Upper lobe of right lung (tissue), 1 donor: ENCODE measurements around the gene OPTC. TPM values are rescaled to one million over a fixed set of nuclear protein-coding genes. Genes with fewer than 3 reads are reported as not detected.

Experiments used
- ATAC-seq: fragments of 200-7000 bp; cut with Tn5 transposase; one replicate; pipeline ENCODE4 v1.9.1; 2020; ENCODE audit warnings: mild to moderate bottlenecking, moderate library complexity
- DNase-seq: peaks from one replicate; pipeline ENCODE4 v3.0.0-alpha.2; 2020
- H3K27ac ChIP-seq: fragments of 200-600 bp; one replicate; pipeline ENCODE4 v1.8.0; 2022
- H3K27me3 ChIP-seq: fragments of 200-600 bp; one replicate; pipeline ENCODE4 v1.8.0; 2022; ENCODE audit warnings: mild to moderate bottlenecking
- H3K36me3 ChIP-seq: fragments of 200-600 bp; one replicate; pipeline ENCODE4 v1.8.0; 2022
- H3K4me1 ChIP-seq: fragments of 200-600 bp; one replicate; pipeline ENCODE4 v1.8.0; 2022
- H3K4me3 ChIP-seq: fragments of 200-600 bp; one replicate; pipeline ENCODE4 v1.8.0; 2022; ENCODE audit warnings: mild to moderate bottlenecking
- H3K9me3 ChIP-seq: fragments of 200-600 bp; one replicate; pipeline ENCODE4 v1.8.0; 2022
- intact Hi-C: fragments of 100-400 bp; cut with DNase I; formaldehyde crosslinking; loops from one replicate; pipeline ENCODE4 v1.11.0; 2022
- total RNA-seq: library from RNA; stranded (reverse); fragmentation: NEBNext Ultra II Directional; extraction: Animal tissue kit (Norgen Biotek cat#: 25700); gene quantifications from one replicate; pipeline ENCODE4 v1.2.1, GENCODE V29; 2021
- TF ChIP-seq, protein P1 (sequence below): fragments of 200-600 bp; IDR thresholded peaks from one replicate; pipeline ENCODE4 v1.8.0; 2022; ENCODE audit warnings: antibody characterized with exemption
- donor health status: DM: no; HTN: yes; CAD: no; lungs with severe emphysema.

The OPTC gene
- total RNA-seq, 1 donor from 2014 or later = not detected

DNA sequence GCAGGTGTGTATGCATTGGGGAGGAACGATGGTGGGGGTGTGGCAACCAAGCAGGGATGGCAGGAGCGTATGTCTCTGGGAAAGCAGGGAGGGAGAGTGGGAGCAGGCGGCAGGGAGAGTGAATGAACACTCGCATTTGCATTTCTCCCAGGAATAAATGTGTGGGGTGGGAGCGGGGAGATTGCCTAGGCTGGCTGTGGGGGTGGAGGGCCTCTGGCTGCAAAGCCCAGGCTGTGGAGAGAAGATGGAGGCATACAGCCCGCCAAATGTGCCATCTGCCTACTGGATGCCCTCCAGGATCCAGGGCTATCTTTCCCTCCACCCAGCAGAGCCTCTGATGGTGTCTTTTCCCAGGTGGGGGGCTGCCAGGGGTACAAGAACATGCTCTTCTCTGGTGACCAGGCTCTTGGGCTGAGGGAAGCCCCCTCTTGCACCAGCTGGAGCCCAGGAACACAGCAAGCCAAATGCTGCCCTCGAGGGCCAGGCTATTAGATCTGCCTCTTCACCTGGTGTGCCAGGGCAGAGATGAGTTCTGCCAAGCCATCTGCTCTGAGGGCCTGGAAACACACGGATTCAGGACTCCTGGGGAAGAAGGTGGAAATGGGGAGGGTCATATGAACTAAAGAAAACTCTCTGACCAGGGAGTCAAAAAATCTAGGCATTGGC is 1.7 kb upstream of the OPTC start:
- no peak for ATAC-seq
- Histone ChIP-seq H3K9me3 (no peaks in the 10 kb centered on the region), H3K27ac (no peak overlapping the region), H3K27me3 (no peaks in the 10 kb centered on the region), H3K36me3 (no peaks in the 10 kb centered on the region), H3K4me1 (peaks cover 8% of the 10 kb centered on the region), H3K4me3 (no peak overlapping the region)
- no peak for DNase-seq
- intact Hi-C loops = loop anchor here (5.0 kb wide), 1 partner anchor 150 kb away; no protein-coding TSS in a partner anchor
- TF ChIP-seq, protein P1, sequence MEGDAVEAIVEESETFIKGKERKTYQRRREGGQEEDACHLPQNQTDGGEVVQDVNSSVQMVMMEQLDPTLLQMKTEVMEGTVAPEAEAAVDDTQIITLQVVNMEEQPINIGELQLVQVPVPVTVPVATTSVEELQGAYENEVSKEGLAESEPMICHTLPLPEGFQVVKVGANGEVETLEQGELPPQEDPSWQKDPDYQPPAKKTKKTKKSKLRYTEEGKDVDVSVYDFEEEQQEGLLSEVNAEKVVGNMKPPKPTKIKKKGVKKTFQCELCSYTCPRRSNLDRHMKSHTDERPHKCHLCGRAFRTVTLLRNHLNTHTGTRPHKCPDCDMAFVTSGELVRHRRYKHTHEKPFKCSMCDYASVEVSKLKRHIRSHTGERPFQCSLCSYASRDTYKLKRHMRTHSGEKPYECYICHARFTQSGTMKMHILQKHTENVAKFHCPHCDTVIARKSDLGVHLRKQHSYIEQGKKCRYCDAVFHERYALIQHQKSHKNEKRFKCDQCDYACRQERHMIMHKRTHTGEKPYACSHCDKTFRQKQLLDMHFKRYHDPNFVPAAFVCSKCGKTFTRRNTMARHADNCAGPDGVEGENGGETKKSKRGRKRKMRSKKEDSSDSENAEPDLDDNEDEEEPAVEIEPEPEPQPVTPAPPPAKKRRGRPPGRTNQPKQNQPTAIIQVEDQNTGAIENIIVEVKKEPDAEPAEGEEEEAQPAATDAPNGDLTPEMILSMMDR = no peak

DNA sequence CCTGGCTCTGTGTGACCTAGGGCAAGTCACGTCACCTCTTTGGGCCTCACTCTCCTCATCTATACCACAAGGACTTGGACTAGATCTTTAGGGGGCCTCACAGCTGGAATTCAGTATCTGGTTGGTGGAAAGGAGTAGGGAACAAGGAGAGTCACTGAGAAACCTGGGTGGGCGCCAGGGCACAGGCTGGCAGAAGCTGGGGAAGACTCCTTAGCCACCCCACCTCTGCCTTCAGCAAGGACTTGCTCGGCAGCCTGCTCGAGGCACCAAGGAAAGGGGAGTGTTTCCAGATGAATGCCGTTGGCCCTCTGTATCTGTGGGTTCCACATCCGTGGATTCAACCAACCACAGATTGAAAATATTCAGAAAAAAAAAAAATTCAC is 1.2 kb upstream of the OPTC start:
- Histone ChIP-seq H3K4me1 (peaks cover 4% of the 10 kb centered on the region), H3K27me3 (no peaks in the 10 kb centered on the region), H3K4me3 (no peak overlapping the region), H3K36me3 (no peaks in the 10 kb centered on the region), H3K9me3 (no peaks in the 10 kb centered on the region), H3K27ac (no peak overlapping the region)
- DNase-seq (no peak), ATAC-seq (no peak)
- TF ChIP-seq, protein P1 = no peak
- intact Hi-C loops = loop anchor here (5.0 kb wide), 1 partner anchor 150 kb away; no protein-coding TSS in a partner anchor

DNA sequence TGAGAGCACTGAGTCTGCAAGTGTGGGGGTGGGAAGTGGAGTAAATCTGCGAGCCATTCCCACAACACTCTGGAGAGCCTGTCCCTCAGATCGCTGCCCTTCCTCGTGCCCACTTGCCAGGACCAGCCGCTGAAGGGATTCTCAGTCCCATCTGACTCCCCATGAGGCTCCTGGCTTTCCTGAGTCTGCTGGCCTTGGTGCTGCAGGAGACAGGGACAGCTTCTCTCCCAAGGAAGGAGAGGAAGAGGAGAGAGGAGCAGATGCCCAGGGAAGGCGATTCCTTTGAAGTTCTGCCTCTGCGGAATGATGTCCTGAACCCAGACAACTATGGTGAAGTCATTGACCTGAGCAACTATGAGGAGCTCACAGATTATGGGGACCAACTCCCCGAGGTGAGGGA is 1.9 kb downstream of the OPTC start:
- no peaks in the 10 kb centered on the region for H3K4me1 ChIP-seq
- ATAC-seq (no peak), DNase-seq (no peak)
- TF ChIP-seq, protein P1 = no peak
- H3K27ac ChIP-seq = no peak overlapping the region
- no peaks in the 10 kb centered on the region for H3K36me3 ChIP-seq
- no peaks in the 10 kb centered on the region for H3K9me3 ChIP-seq
- H3K27me3 ChIP-seq = no peaks in the 10 kb centered on the region
- H3K4me3 ChIP-seq = no peak overlapping the region
- intact Hi-C loops = no loop called here

GRCh38 chr1:203497269-203497777 is 3.4 kb downstream of the OPTC start:
- Histone ChIP-seq H3K4me1 (no peaks in the 10 kb centered on the region), H3K27ac (no peak overlapping the region), H3K4me3 (no peak overlapping the region), H3K9me3 (no peaks in the 10 kb centered on the region), H3K36me3 (no peaks in the 10 kb centered on the region), H3K27me3 (no peaks in the 10 kb centered on the region)
- ATAC-seq = no peak
- DNase-seq = no peak
- intact Hi-C loops = no loop called here
- TF ChIP-seq, protein P1 = no peak

DNA sequence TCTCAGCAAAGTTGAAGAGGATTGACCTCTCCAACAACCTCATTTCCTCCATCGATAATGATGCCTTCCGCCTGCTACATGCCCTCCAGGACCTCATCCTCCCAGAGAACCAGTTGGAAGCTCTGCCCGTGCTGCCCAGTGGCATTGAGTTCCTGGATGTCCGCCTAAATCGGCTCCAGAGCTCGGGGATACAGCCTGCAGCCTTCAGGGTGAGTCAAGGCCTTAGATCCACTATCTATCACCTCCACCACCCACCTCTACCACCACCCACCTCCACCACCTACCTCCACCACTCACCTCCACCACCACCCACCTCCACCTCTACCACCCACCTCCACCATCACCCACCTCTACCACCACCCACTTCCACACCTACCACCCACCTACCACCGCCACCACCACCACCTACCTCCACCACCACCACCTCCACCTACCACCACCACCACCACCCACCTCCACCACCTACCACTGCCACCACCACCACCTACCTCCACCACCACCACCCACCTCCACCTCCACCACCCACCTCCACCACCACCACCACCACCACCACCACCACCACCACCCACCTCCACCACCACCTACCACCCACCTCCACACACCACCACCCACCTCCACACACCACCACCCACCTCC is 5.8 kb downstream of the OPTC start:
- intact Hi-C loops = loop anchor here (5.0 to 10.0 kb wide), 2 partner anchors 125 to 203 kb away; partner anchors contain the start of gene ATP2B4
- Histone ChIP-seq H3K4me1 (no peaks in the 10 kb centered on the region), H3K4me3 (no peak overlapping the region), H3K27ac (no peak overlapping the region), H3K27me3 (no peaks in the 10 kb centered on the region), H3K36me3 (no peaks in the 10 kb centered on the region), H3K9me3 (no peaks in the 10 kb centered on the region)
- no peak for DNase-seq
- TF ChIP-seq, protein P1 = no peak
- ATAC-seq = no peak
